ENCODE results near the gene ARX. TPM values are rescaled to one million over a fixed set of nuclear protein-coding genes. Genes with fewer than 3 reads are reported as not detected.

Gene ARX
- total RNA-seq, 1 experiment from 2014 or later = 0.22 TPM

GRCh38 chrX:24955372-24955930 lies 60.3 kb downstream of the ARX start:
- ChIA-PET RAD21 (ENCODE audit: low non-redundant PET in 1 of 2, low total read pairs in 2 of 2, uncharacterized antibody in 2 of 2, unreplicated experiment in 2 of 2) (no interaction called here), POLR2A (no interaction called here), CTCF (no interaction called here)
- H3K9me2 ChIP-seq (ENCODE audit: insufficient read depth) = no peaks in the 10 kb centered on the region
- no peak overlapping the region for H3K9ac ChIP-seq (ENCODE audit: low read length)
- H3K27ac ChIP-seq (ENCODE audit: low read depth, low read length) = no peak overlapping the region
- no peak for ATAC-seq
- TF ChIP-seq MAX (IDR thresholded peaks at IDR 0.05) (no peak), JUND (IDR thresholded peaks at IDR 0.05) (no peak)
- no peaks in the 10 kb centered on the region for H3K79me2 ChIP-seq (ENCODE audit: insufficient read depth, low read length)
- no peaks in the 10 kb centered on the region for H3K4me1 ChIP-seq (ENCODE audit: control insufficient read depth in 1 of 2, insufficient read depth in 2 of 2, low read length in 2 of 2)
- no peak for DNase-seq (ENCODE audit: low read depth, low spot score)
- BruUV-seq (replicated peaks) = no TSS peak
- intact Hi-C loops (cut with micrococcal nuclease) = no loop called here
- no peaks in the 10 kb centered on the region for H4K20me1 ChIP-seq (ENCODE audit: insufficient read depth)
- no peak overlapping the region for H2AFZ ChIP-seq (ENCODE audit: low read depth, low read length, poor library complexity, severe bottlenecking)
- H3K27me3 ChIP-seq (ENCODE audit: insufficient read depth, low read length) = no peaks in the 10 kb centered on the region
- no peaks in the 10 kb centered on the region for H3K9me3 ChIP-seq (ENCODE audit: control insufficient read depth in 1 of 2, insufficient read depth in 1 of 2, low read depth in 1 of 2, low read length in 2 of 2)
- H3K4me2 ChIP-seq (ENCODE audit: low read length) = no peak overlapping the region
- no peaks in the 10 kb centered on the region for H3K36me3 ChIP-seq (ENCODE audit: control insufficient read depth in 1 of 2, insufficient read depth in 2 of 2, low read length in 2 of 2)
- no peak overlapping the region for H3K4me3 ChIP-seq (replicated peaks in 1 of 2; ENCODE audit: low read depth in 1 of 2, low read length in 2 of 2)

DNA sequence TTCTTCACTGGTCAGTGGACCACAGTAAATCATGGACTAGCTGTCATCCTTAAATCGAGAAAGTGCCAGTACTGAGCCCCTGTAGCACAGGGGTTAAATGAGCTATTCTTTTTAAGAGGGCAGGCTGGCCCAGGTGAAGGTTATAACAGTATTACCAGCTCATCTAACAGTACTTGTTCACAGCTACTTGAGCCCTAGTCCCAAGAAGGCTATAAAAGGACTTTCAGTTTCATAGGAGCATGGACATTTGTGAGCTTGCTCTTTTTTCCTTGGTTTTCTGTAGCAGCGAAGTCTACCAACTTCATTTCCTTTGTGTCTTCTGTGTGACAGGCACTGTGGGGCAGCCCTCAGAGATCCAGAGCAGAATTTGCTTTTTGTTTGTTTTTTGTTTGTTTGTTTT lies 61.0 kb downstream of the ARX start:
- RAD21 ChIA-PET (ENCODE audit: low non-redundant PET in 1 of 2, low total read pairs in 2 of 2, uncharacterized antibody in 2 of 2, unreplicated experiment in 2 of 2) = no interaction called here
- no peaks in the 10 kb centered on the region for H3K9me2 ChIP-seq (ENCODE audit: insufficient read depth)
- POLR2A ChIA-PET = no interaction called here
- H3K4me3 ChIP-seq (replicated peaks in 1 of 2; ENCODE audit: low read depth in 1 of 2, low read length in 2 of 2) = no peak overlapping the region
- H3K79me2 ChIP-seq (ENCODE audit: insufficient read depth, low read length) = no peaks in the 10 kb centered on the region
- no peak overlapping the region for H3K9ac ChIP-seq (ENCODE audit: low read length)
- BruUV-seq (replicated peaks) = no TSS peak
- intact Hi-C loops (cut with micrococcal nuclease) = no loop called here
- no peak overlapping the region for H2AFZ ChIP-seq (ENCODE audit: low read depth, low read length, poor library complexity, severe bottlenecking)
- no peaks in the 10 kb centered on the region for H3K27me3 ChIP-seq (ENCODE audit: insufficient read depth, low read length)
- H3K36me3 ChIP-seq (ENCODE audit: control insufficient read depth in 1 of 2, insufficient read depth in 2 of 2, low read length in 2 of 2) = no peaks in the 10 kb centered on the region
- H3K4me2 ChIP-seq (ENCODE audit: low read length) = no peak overlapping the region
- CTCF ChIA-PET = no interaction called here
- DNase-seq (ENCODE audit: low read depth, low spot score) = no peak
- H3K4me1 ChIP-seq (ENCODE audit: control insufficient read depth in 1 of 2, insufficient read depth in 2 of 2, low read length in 2 of 2) = no peaks in the 10 kb centered on the region
- no peak overlapping the region for H3K27ac ChIP-seq (ENCODE audit: low read depth, low read length)
- no peaks in the 10 kb centered on the region for H4K20me1 ChIP-seq (ENCODE audit: insufficient read depth)
- no peak for TF ChIP-seq MAX (IDR thresholded peaks at IDR 0.05)
- TF ChIP-seq SIN3A (IDR thresholded peaks at IDR 0.05; ENCODE audit: low read depth) = no peak
- TF ChIP-seq FOSL1 (IDR thresholded peaks at IDR 0.05; ENCODE audit: low read depth) = no peak
- TF ChIP-seq EGR1 (IDR thresholded peaks at IDR 0.05; ENCODE audit: low read depth) = no peak
- TF ChIP-seq YY1 (IDR thresholded peaks at IDR 0.05; ENCODE audit: extremely low read depth, insufficient replicate concordance, low read depth, low read length) = no peak
- TF ChIP-seq CEBPB (IDR thresholded peaks at IDR 0.05; ENCODE audit: low read depth) = no peak
- TF ChIP-seq ELF1 (IDR thresholded peaks at IDR 0.05; ENCODE audit: borderline replicate concordance, low read depth) = no peak
- no peak for TF ChIP-seq POLR2AphosphoS5 (IDR thresholded peaks at IDR 0.05; ENCODE audit: low read depth, low read length)
- no peak for TF ChIP-seq ZFX (IDR thresholded peaks at IDR 0.05)
- TF ChIP-seq, protein P1, sequence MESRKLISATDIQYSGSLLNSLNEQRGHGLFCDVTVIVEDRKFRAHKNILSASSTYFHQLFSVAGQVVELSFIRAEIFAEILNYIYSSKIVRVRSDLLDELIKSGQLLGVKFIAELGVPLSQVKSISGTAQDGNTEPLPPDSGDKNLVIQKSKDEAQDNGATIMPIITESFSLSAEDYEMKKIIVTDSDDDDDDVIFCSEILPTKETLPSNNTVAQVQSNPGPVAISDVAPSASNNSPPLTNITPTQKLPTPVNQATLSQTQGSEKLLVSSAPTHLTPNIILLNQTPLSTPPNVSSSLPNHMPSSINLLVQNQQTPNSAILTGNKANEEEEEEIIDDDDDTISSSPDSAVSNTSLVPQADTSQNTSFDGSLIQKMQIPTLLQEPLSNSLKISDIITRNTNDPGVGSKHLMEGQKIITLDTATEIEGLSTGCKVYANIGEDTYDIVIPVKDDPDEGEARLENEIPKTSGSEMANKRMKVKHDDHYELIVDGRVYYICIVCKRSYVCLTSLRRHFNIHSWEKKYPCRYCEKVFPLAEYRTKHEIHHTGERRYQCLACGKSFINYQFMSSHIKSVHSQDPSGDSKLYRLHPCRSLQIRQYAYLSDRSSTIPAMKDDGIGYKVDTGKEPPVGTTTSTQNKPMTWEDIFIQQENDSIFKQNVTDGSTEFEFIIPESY (IDR thresholded peaks at IDR 0.05; ENCODE audit: extremely low read depth, insufficient replicate concordance, low read length) = no peak
- TF ChIP-seq RAD21 (IDR thresholded peaks at IDR 0.05; ENCODE audit: low read depth) = no peak
- no peak for TF ChIP-seq EZH2phosphoT487 (IDR thresholded peaks at IDR 0.05; ENCODE audit: borderline replicate concordance)
- no peak for TF ChIP-seq SP1 (IDR thresholded peaks at IDR 0.05; ENCODE audit: low read depth)
- TF ChIP-seq CBX3 (IDR thresholded peaks at IDR 0.05; ENCODE audit: low read depth) = no peak
- no peak for TF ChIP-seq EZH2 (IDR thresholded peaks at IDR 0.05)
- ATAC-seq = no peak
- H3K9me3 ChIP-seq (ENCODE audit: control insufficient read depth in 1 of 2, insufficient read depth in 1 of 2, low read depth in 1 of 2, low read length in 2 of 2) = no peaks in the 10 kb centered on the region

All from HCT116 (cell line).